GM12875 (cell line): ENCODE measurements around the gene SEMA6D.

Experiments
- H3K4me3 ChIP-seq: one replicate; pipeline ENCODE4 v1.5.1; 2011; ENCODE audit warnings: low read depth, low read length, control low read depth
- TF ChIP-seq, protein P1 (sequence below): IDR thresholded peaks from 2 replicates; pipeline ENCODE4 v1.5.1; 2011; ENCODE audit warnings: low read depth, mild to moderate bottlenecking, control low read depth, inconsistent platforms, low read length, moderate library complexity, borderline replicate concordance; ENCODE audit not compliant: insufficient read depth

The SEMA6D gene

DNA sequence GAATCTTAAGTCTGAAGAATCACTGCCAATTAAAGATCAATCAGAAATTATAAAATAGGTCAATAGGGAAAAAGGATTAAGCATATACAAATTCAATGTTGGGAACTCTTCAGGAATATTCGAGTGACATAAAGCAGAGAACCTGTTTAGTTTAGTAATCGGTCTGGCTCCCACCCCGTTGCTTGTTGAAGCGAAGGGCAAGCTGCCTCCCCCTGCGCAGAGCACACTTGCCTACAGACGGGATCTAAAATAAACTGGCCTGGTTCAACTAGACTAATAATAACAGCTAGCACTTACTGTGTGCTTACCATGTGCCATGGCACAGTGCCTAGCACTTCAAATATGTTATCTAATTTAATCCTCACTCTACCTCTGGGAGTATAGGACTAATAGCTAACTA is 8.6 kb downstream of the SEMA6D start:
- TF ChIP-seq, protein P1, sequence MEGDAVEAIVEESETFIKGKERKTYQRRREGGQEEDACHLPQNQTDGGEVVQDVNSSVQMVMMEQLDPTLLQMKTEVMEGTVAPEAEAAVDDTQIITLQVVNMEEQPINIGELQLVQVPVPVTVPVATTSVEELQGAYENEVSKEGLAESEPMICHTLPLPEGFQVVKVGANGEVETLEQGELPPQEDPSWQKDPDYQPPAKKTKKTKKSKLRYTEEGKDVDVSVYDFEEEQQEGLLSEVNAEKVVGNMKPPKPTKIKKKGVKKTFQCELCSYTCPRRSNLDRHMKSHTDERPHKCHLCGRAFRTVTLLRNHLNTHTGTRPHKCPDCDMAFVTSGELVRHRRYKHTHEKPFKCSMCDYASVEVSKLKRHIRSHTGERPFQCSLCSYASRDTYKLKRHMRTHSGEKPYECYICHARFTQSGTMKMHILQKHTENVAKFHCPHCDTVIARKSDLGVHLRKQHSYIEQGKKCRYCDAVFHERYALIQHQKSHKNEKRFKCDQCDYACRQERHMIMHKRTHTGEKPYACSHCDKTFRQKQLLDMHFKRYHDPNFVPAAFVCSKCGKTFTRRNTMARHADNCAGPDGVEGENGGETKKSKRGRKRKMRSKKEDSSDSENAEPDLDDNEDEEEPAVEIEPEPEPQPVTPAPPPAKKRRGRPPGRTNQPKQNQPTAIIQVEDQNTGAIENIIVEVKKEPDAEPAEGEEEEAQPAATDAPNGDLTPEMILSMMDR, result no peak

DNA sequence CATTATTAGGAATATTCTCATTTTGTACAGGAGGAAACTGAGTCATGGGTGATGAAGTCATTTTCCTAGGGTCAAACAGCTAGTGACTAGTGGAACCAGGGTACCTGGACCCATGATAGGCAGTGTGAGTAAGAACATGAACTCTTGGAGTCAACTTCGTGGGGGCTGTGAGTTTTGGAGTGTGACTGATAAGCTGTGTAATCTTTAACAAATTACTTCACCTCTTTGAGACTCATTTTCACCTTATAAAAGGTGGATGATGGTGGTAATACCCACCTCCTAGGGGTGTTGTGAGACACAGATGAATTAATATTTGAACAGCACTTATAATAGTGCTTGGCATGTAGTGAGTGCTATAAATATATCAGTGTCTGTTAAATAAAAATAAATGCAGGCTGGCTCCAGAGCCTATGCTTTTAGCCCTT is 9.1 kb downstream of the SEMA6D start:
- H3K4me3 ChIP-seq, result no peak overlapping the region
- TF ChIP-seq, protein P1, result no peak

More for the DNA sequence above, 8.6 kb downstream of the SEMA6D start:
- H3K4me3 ChIP-seq, result no peak overlapping the region

DNA sequence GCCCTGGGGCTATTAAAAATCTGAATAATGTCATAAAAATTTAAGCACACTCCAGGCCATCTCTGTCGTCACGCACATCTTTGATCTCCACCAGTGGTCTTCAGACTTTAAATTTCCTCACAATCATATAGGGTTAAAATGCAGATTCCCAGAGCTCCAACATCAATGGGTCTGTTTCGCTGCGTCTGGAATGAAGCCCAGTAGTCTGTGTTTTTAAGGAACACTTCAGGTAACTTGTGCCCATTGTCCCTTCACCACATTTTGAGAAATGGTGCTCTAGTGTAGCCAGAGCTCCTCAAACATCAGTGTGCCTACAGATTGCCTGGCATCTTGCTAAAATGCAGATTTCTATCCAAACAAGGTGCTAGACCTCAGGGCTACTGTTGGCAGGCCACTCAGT is 9.8 kb downstream of the SEMA6D start:
- TF ChIP-seq, protein P1, result no peak

DNA sequence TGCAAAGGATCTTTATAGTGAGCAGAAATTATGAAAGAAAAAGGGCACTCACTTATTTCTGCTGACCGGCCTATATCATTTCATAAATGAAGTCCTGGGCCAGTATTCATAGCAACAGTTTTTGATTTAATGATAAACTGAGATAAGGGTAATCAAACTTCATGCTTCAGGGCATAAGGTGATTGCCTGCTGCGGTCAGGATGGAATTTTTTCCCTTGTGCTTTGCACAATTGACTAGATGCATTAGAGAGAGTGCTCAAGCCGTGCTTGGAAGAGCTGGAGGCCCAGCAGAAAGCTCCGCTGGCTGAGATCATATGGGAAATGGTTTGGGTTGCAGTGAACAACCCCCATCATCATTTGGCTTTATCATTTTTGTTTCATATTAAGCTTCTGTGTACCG is 10.4 kb downstream of the SEMA6D start:
- H3K4me3 ChIP-seq, result no peak overlapping the region
- TF ChIP-seq, protein P1, result no peak

More for the DNA sequence above, 9.8 kb downstream of the SEMA6D start:
- no peak overlapping the region for H3K4me3 ChIP-seq

DNA sequence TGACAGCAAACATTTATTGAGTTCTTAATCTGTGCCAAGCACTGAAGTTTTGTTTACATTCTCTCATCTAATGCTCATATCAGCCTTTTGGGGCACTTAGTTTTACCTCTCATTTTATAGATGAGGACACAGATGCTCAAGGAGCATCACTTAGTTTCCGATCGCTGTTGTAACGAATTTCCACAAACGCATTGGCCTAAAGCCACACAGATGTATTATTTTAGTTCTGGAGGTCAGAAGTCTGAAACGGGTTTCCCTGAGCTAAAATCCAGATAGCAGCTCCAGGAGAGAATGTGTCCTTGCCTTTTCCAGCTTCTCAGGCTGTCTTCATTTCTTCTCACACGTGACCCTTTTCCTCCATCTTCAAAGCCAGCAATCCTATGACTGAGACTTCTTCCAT is 11.1 kb downstream of the SEMA6D start:
- TF ChIP-seq, protein P1, result no peak
- no peak overlapping the region for H3K4me3 ChIP-seq

DNA sequence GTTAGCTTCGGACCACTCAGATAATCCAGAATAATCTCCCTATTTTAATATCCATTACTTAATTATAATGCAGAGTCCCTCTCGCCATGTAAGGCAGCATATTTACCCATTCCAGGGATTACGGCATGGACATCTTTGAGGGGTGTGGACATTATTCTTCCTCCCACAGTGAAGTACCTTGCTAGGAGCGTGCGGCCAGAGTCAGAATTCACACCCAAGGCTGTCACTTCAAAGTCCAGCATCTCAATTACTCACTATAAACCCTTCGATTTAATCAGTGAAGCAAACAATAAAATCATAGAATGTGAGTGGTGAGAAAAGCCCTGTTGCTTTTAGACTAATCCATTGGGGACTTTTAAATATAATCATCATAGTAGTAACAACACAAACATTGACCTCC is 11.6 kb downstream of the SEMA6D start:
- TF ChIP-seq, protein P1, result no peak
- no peak overlapping the region for H3K4me3 ChIP-seq

DNA sequence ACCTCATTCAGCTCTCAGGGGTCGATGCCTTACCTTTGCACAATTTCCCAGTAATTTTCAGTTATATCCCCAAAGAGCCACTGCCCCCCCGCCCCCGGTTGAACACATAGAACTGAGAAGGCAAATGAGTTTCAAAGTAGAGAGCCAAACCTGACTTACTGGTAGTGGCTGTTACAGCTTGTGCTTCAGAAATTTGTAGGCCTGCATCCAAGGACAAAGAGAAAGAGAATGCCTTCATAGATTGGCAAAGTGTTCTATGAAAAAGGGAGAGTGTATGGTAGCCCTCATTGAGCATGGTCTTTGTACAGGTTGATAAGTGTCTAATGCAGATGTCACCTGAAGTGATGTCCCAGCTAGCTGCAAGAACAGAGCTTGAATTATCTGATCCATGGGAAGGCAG is 13.9 kb downstream of the SEMA6D start:
- H3K4me3 ChIP-seq, result no peak overlapping the region
- TF ChIP-seq, protein P1, result no peak
